Keratinocyte (primary cell): Measurements from ENCODE around the gene AKR1A1. TPM values are rescaled to one million over a fixed set of nuclear protein-coding genes. Genes with fewer than 3 reads are reported as not detected.

Experiments
- DNase-seq: peaks from one replicate; pipeline ENCODE4 v3.0.0-alpha.2; 2011; ENCODE audit warnings: low read depth, missing footprints, low spot score
- FAIRE-seq: peaks from 2 replicates; lab custom pipeline; 2011; peaks lifted over from hg19 to GRCh38; lab: Jason Lieb, UNC
- H2AFZ ChIP-seq: 2 replicates; pipeline ENCODE4 v1.6.0; 2012; ENCODE audit warnings: low read length, control low read depth, inconsistent platforms; ENCODE audit not compliant: control insufficient read depth
- H3K27ac ChIP-seq: 2 replicates; pipeline ENCODE4 v1.5.1; 2011; ENCODE audit warnings: low read length; ENCODE audit not compliant: control insufficient read depth, insufficient read depth
- H3K27me3 ChIP-seq: 3 replicates; pipeline ENCODE4 v1.6.0; 2011; ENCODE audit warnings: low read length; ENCODE audit not compliant: control insufficient read depth, insufficient read depth; ENCODE audit errors: extremely low read depth
- H3K36me3 ChIP-seq, 2 experiments: 2 replicates in 1 of 2; 3 replicates in 1 of 2; pipeline ENCODE4 v1.5.1; 2011; ENCODE audit warnings: low read length in 2 of 2, mild to moderate bottlenecking in 1 of 2; ENCODE audit not compliant: control insufficient read depth in 2 of 2, insufficient read depth in 2 of 2; ENCODE audit errors: extremely low read depth in 1 of 2
- H3K4me1 ChIP-seq: 3 replicates; pipeline ENCODE4 v1.5.1; 2011; ENCODE audit warnings: low read length; ENCODE audit not compliant: control insufficient read depth, insufficient read depth; ENCODE audit errors: extremely low read depth
- H3K4me2 ChIP-seq: 3 replicates; pipeline ENCODE4 v1.6.0; 2011; ENCODE audit warnings: low read depth, low read length; ENCODE audit not compliant: control insufficient read depth, insufficient read depth; ENCODE audit errors: extremely low read depth
- H3K4me3 ChIP-seq, 3 experiments: fragments of 200-600 bp in 1 of 3; sonication (generic) in 1 of 3; 2 replicates in 2 of 3; 3 replicates in 1 of 3; pipeline ENCODE4 v1.5.1; 2011 to 2016; ENCODE audit warnings: low read length in 3 of 3, mild to moderate bottlenecking in 3 of 3, control low read depth in 2 of 3, inconsistent platforms in 1 of 3, low read depth in 1 of 3, mixed read lengths in 1 of 3, mixed run types in 1 of 3, moderate library complexity in 1 of 3; ENCODE audit not compliant: control insufficient read depth in 2 of 3, insufficient read depth in 2 of 3; ENCODE audit errors: extremely low read depth in 1 of 3
- H3K79me2 ChIP-seq: 2 replicates; pipeline ENCODE4 v1.6.0; 2012; ENCODE audit warnings: low read length; ENCODE audit not compliant: control insufficient read depth, insufficient read depth
- H3K9ac ChIP-seq: 3 replicates; pipeline ENCODE4 v1.6.0; 2011; ENCODE audit warnings: low read length; ENCODE audit not compliant: control insufficient read depth, insufficient read depth; ENCODE audit errors: extremely low read depth
- H3K9me1 ChIP-seq: 3 replicates; pipeline ENCODE4 v1.6.0; 2011; ENCODE audit warnings: low read length; ENCODE audit not compliant: control insufficient read depth, insufficient read depth; ENCODE audit errors: extremely low read depth
- H3K9me3 ChIP-seq: 2 replicates; pipeline ENCODE4 v1.5.1; 2012; ENCODE audit warnings: low read depth, low read length; ENCODE audit not compliant: control insufficient read depth
- H4K20me1 ChIP-seq: 3 replicates; pipeline ENCODE4 v1.6.0; 2011; ENCODE audit warnings: low read length; ENCODE audit not compliant: control insufficient read depth, insufficient read depth; ENCODE audit errors: extremely low read depth
- EZH2 ChIP-seq: IDR thresholded peaks from one replicate; pipeline ENCODE4 v1.6.1; 2012; ENCODE audit warnings: inconsistent platforms, mild to moderate bottlenecking, low read length, moderate library complexity
- dilution Hi-C: fragments of 300-500 bp; cut with MboI; formaldehyde crosslinking; loops from one replicate; pipeline ENCODE4 v1.7.0; 2020; ENCODE audit warnings: low sequenced_read_pairs; ENCODE audit not compliant: extremely low pct_ligation_motif_present
- polyA plus RNA-seq, 5 experiments: library from polyadenylated mRNA; depleted of rRNA in 3 of 5; stranded (reverse) in 3 of 5; stranded (forward) in 1 of 5; unstranded in 1 of 5; fragments of >200 nt; gene quantifications; 1 replicate in 1 of 5; 2 replicates in 3 of 5; 3 replicates in 1 of 5; pipeline versions ENCODE4 v1.2.1 to v1.2.3, GENCODE V29; 2011 to 2012; ENCODE audit warnings: missing spikeins in 2 of 5, low read depth in 1 of 5, low replicate concordance in 1 of 5
- TF ChIP-seq, protein P1 (sequence below), 3 experiments: IDR thresholded peaks in 1 of 3; conservative IDR thresholded peaks in 1 of 3; optimal IDR thresholded peaks in 1 of 3; 2 replicates in 2 of 3; 3 replicates in 1 of 3; pipeline versions ENCODE3 to v1.5.1; 2011; ENCODE audit warnings: low read length in 3 of 3, mild to moderate bottlenecking in 3 of 3, moderate library complexity in 2 of 3, control low read depth in 1 of 3, inconsistent platforms in 1 of 3; ENCODE audit not compliant: insufficient read depth in 2 of 3; ENCODE audit errors: extremely low read depth in 1 of 3

The AKR1A1 gene
- polyA plus RNA-seq, 1 donor (not counting 4 experiments of a cell fraction or from before 2014, with no cell fraction given), result 107 TPM

DNA sequence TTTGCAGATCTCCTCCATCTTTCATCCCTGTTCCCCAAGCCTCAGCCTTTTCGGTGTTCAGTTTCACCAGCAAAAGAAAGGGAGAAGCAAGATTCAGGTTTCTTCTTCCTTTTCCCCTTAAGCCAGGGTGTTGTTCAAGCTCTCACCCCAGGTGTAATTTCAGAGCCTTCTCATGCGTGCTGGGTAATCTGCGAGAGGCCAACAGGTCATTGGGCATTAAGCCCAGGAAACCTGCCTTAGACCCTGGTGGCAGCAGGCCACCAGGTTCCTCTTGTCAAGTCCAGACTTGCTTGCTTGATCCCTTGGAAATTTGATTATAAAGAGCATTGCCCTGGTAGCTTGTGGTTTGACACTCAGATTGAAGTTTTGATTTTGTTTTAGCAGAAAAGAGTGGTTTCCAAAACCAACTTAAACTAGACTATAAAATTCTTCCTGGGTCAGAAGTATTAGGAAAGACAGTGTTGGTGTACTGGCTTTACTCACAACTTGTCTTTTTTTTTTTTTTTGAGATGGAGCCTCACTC is 6.9 kb downstream of the AKR1A1 start:
- no peak for DNase-seq

DNA sequence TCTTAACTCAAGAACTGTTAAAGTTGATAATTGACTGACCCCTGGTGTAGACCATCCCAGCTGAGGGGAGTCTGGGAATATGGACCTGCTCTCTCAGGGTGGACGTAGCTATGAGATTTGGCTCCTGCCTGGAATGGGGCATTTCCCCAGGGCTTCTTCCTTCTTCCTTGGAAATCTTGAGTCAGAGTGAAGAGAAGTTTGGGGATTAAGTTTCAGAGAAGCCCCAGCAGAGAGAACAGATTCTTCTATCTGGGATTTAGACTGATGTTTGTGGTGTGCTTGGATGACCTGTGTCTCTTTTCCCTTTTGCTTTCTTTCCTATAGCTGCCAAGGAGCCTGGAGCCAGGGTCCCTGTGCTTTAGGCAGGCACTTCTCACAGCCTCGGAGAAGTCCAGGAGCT is 13.2 kb downstream of the AKR1A1 start:
- no peaks in the 10 kb centered on the region for H3K9me3 ChIP-seq
- dilution Hi-C loops, result no loop called here
- no peaks in the 10 kb centered on the region for H4K20me1 ChIP-seq
- no peaks in the 10 kb centered on the region for H3K9me1 ChIP-seq
- TF ChIP-seq, protein P1, sequence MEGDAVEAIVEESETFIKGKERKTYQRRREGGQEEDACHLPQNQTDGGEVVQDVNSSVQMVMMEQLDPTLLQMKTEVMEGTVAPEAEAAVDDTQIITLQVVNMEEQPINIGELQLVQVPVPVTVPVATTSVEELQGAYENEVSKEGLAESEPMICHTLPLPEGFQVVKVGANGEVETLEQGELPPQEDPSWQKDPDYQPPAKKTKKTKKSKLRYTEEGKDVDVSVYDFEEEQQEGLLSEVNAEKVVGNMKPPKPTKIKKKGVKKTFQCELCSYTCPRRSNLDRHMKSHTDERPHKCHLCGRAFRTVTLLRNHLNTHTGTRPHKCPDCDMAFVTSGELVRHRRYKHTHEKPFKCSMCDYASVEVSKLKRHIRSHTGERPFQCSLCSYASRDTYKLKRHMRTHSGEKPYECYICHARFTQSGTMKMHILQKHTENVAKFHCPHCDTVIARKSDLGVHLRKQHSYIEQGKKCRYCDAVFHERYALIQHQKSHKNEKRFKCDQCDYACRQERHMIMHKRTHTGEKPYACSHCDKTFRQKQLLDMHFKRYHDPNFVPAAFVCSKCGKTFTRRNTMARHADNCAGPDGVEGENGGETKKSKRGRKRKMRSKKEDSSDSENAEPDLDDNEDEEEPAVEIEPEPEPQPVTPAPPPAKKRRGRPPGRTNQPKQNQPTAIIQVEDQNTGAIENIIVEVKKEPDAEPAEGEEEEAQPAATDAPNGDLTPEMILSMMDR (optimal IDR thresholded peaks at IDR 0.05 in 1 of 3, IDR thresholded peaks at IDR 0.05 in 1 of 3, conservative IDR thresholded peaks at IDR 0.05 in 1 of 3; ENCODE audit: extremely low read depth in 1 of 3, insufficient read depth in 2 of 3, low read length in 3 of 3), result no peak
- no peak for TF ChIP-seq EZH2
- H3K27me3 ChIP-seq, result no peaks in the 10 kb centered on the region
- H3K36me3 ChIP-seq, result peaks cover 23 to 29% of the 10 kb centered on the region in 2 experiments
- FAIRE-seq (no peak), DNase-seq (no peak)
- no peak overlapping the region for H3K27ac ChIP-seq
- no peaks in the 10 kb centered on the region for H3K79me2 ChIP-seq
- H3K4me2 ChIP-seq, result no peak overlapping the region
- no peak overlapping the region for H2AFZ ChIP-seq
- no peak overlapping the region for H3K9ac ChIP-seq
- no peak overlapping the region for H3K4me3 ChIP-seq
- no peaks in the 10 kb centered on the region for H3K4me1 ChIP-seq

More for the DNA sequence above, 6.9 kb downstream of the AKR1A1 start:
- FAIRE-seq, result no peak
- dilution Hi-C loops, result no loop called here
- no peaks in the 10 kb centered on the region for H3K9me1 ChIP-seq
- H2AFZ ChIP-seq, result no peak overlapping the region
- no peaks in the 10 kb centered on the region for H4K20me1 ChIP-seq
- H3K36me3 ChIP-seq, result peaks cover 10 to 14% of the 10 kb centered on the region in 2 experiments
- H3K4me1 ChIP-seq, result peaks cover 13% of the 10 kb centered on the region
- peaks cover 2% of the 10 kb centered on the region for H3K79me2 ChIP-seq
- TF ChIP-seq EZH2, result no peak
- TF ChIP-seq, protein P1 (optimal IDR thresholded peaks at IDR 0.05 in 1 of 3, IDR thresholded peaks at IDR 0.05 in 1 of 3, conservative IDR thresholded peaks at IDR 0.05 in 1 of 3; ENCODE audit: extremely low read depth in 1 of 3, insufficient read depth in 2 of 3, low read length in 3 of 3), result no peak
- H3K9ac ChIP-seq, result no peak overlapping the region
- no peak overlapping the region for H3K4me3 ChIP-seq
- peak overlapping the region; percentile 0 for H3K27ac ChIP-seq
- peak overlapping the region; percentile 47 for H3K4me2 ChIP-seq
- H3K9me3 ChIP-seq, result no peaks in the 10 kb centered on the region
- no peaks in the 10 kb centered on the region for H3K27me3 ChIP-seq
